GM19467 (cell line): ENCODE data around the gene AMIGO2.

ENCODE experiments used
- ATAC-seq: cut with Tn5 transposase; IDR thresholded peaks from one replicate; pipeline ENCODE4 v1.9.1; 2021; ENCODE audit warnings: mild to moderate bottlenecking, moderate library complexity; ENCODE audit not compliant: unreplicated experiment

AMIGO2 gene

GRCh38 chr12:47038270-47038748, 41.5 kb downstream of the AMIGO2 start:
- no peak for ATAC-seq

- ATAC-seq, result no peak
Observed at GRCh38 chr12:47035484-47035883, 44.3 kb downstream of the AMIGO2 start.

- no peak for ATAC-seq
Observed at GRCh38 chr12:47034661-47035060, 45.1 kb downstream of the AMIGO2 start.

GRCh38 chr12:47033789-47034555, 45.8 kb downstream of the AMIGO2 start:
- ATAC-seq, result no peak

DNA sequence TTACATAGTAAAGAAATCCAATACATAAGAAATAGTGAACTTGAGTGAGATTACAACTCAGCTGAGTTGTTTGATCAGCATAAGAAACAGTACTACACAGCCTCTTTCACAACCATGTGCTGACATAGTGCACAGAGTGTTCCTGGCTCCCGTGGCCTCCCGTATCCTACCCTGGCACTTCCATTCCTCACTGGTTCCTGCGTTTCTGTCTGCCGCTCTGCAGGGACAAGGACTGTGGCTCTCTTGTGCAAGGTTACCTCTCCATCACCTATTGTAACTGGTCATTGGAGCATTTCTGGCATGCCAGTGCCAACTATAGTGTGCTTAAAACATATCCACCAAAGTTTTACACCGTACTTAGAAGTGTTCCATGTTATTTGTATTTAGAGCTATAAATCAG, 46.7 kb downstream of the AMIGO2 start:
- no peak for ATAC-seq

DNA sequence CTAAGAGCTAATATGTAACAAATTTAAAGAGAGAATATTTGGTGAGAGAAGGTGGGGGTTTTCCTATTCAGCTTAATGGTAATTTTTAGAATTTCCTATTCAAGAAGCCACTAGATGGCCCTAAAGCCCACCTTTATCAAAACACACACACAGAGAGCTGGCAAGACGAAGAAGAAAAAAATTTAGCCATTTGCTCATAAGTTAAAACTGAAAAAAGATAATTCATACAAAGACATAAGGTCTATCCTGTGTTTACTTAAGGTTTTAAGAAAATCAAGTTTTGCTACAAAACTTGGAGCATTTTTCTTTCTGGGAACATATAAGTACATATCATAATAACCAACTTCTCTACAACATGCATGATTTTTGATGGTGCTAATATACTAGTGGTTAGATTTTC, 47.1 kb downstream of the AMIGO2 start:
- ATAC-seq, result no peak

DNA sequence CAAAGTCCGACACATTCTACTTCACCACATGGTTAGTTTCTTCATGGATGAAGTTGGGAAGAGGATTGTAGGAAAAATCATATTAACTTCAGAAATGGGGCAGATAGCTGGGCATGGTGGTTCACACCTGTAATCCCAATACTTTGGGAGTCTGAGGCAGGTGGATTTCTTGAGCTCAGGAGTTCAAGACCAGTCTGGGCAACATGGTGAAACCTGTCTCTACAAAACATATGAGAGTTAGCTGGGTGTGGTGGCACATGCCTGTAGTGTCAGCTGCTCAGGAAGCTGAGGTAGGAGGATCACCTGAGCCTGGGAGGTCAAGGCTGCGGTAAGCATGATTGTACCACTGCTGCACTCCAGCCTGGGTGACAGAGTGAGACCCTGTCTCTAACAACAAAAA, 49.9 kb downstream of the AMIGO2 start:
- no peak for ATAC-seq

DNA sequence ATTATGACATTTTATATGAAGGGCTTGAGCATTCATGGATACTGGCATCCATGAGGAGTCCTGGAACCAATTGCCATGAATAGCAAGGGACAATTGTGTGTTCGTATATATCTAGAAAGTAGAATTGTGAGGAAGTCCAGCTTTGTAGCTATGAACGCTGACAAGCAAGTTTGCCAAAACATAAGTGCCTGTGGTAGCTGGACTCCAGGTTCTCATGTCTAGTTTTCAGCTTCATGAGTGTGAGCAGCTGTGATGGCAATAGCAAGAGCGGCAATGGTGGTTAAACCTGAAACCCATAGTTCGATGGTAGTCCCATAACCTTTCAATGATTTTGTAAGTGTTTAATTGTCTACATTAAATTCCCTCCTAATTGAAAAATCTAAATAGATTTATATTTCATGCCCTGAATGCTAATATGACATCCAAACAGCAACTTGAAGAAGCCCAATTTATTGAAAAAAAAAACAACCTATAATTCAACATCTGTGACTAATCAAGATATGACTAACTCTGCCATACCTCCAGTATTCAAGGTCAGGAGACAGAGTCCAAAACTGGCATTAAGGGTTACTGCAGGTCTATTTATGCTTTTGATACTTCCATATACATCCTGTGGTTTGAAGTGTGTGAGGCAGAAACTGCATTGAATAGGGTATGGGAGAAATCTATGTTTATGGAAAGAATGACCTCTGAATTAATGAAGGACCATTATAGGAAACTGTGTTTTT, 50.6 kb downstream of the AMIGO2 start:
- ATAC-seq, result no peak

DNA sequence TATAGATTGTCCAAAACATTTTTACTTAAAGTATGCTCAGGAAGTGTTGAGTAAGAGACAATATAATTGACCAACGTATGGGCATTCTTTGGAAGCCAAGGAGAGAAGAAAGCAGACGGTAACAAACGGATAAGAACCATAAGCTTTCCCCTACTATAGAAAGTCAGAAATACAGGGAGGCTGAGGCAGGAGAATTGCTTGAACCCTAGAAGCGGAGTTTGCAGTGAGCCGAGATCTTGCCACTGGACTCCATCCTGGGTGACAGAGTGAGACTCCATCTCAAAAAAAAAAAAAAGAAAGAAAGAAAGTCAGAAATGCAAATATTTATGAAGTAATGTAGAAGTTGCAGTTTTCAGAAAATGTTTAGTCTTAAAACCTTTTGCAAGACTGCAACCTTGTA, 51.6 kb downstream of the AMIGO2 start:
- no peak for ATAC-seq
